A549 (cell line): ENCODE measurements around the gene DTWD2. TPM values are rescaled to one million over a fixed set of nuclear protein-coding genes. Genes with fewer than 3 reads are reported as not detected.
A peak's percentile ranks its signal among the peaks of the same experiment; 100 is the strongest.
"Not testable (repeated sequence)": the region's sequence is repeated elsewhere in the genome, so short reads cannot be mapped to it uniquely, and the experiment has no call there.

Experiments used
- ATAC-seq, 2 experiments: fragments of 200-7000 bp in 1 of 2; fragments of >200 bp in 1 of 2; cut with Nextera tagmentation in 1 of 2; cut with Tn5 transposase in 1 of 2; 3 replicates each; pipeline versions ENCODE4 v1.8.0 to v1.9.1; 2018 to 2020; ENCODE audit warnings: mild to moderate bottlenecking in 1 of 2, moderate library complexity in 1 of 2
- CTCF ChIA-PET: fragments of 300-600 bp; sonication (Branson Sonifier 250); formaldehyde crosslinking; extraction: SDS; loops from one replicate; lab custom pipeline; 2021; ENCODE audit warnings: antibody characterized with exemption, inconsistent platforms; lab: Yijun Ruan, JAX
- POLR2A ChIA-PET: fragments of 350-600 bp; formaldehyde crosslinking; extraction: SDS; loops from one replicate; lab custom pipeline; 2021; ENCODE audit warnings: antibody characterized with exemption, inconsistent platforms; lab: Yijun Ruan, JAX
- DNase-seq, 2 experiments: peaks; one replicate each; pipeline versions ENCODE4 v3.0.0 to v3.0.0-alpha.2; 2011 to 2016; ENCODE audit warnings: low read depth in 1 of 2, low spot score in 1 of 2
- FAIRE-seq: peaks from 2 replicates; lab custom pipeline; 2011; peaks lifted over from hg19 to GRCh38; lab: Jason Lieb, UNC
- H3K27ac ChIP-seq, 2 experiments: fragments of >200 bp; sonication (Bioruptor Twin); formaldehyde crosslinking; 3 replicates each; pipeline ENCODE4 v1.5.1; 2016 to 2017
- H3K4me1 ChIP-seq: fragments of >200 bp; sonication (Bioruptor Twin); formaldehyde crosslinking; 3 replicates; pipeline ENCODE4 v1.6.1; 2016
- H3K4me2 ChIP-seq: fragments of >200 bp; sonication (Bioruptor Twin); formaldehyde crosslinking; 3 replicates; pipeline ENCODE4 v1.6.1; 2016
- H3K4me3 ChIP-seq: fragments of >200 bp; sonication (Bioruptor Twin); formaldehyde crosslinking; 3 replicates; pipeline ENCODE4 v1.5.1; 2016
- H3K9me3 ChIP-seq: fragments of >200 bp; sonication (Bioruptor Twin); formaldehyde crosslinking; 3 replicates; pipeline ENCODE4 v1.6.1; 2016
- CHD2 ChIP-seq: fragments of 150-350 bp; IDR thresholded peaks from 2 replicates; pipeline ENCODE4 v1.6.1; 2014; ENCODE audit warnings: low read length; ENCODE audit not compliant: partially characterized antibody
- E2F6 ChIP-seq: IDR thresholded peaks from 2 replicates; pipeline ENCODE4 v1.6.1; 2012; ENCODE audit warnings: low read depth, borderline replicate concordance
- FOSB ChIP-seq: fragments of 250-450 bp; sonication (Bioruptor Pico); IDR thresholded peaks from 2 replicates; pipeline ENCODE4 v1.5.0; 2020; ENCODE audit warnings: mild to moderate bottlenecking, moderate library complexity
- HOXA7 ChIP-seq: fragments of 250-450 bp; sonication (Bioruptor Pico); IDR thresholded peaks from 2 replicates; pipeline ENCODE4 v1.5.0; 2020; ENCODE audit warnings: mild to moderate bottlenecking, moderate library complexity
- MYC ChIP-seq: IDR thresholded peaks from 2 replicates; pipeline ENCODE4 v1.6.1; 2012; ENCODE audit warnings: mild to moderate bottlenecking, inconsistent platforms, low read length, improper control_type of control experiment, borderline replicate concordance
- NFE2L2 ChIP-seq: fragments of 150-350 bp; conservative IDR thresholded peaks from 2 replicates; pipeline ENCODE4 v1.6.1; 2014; ENCODE audit warnings: low read length
- NR3C1 ChIP-seq: fragments of >200 bp; sonication (Bioruptor Twin); formaldehyde crosslinking; IDR thresholded peaks from 3 replicates; pipeline ENCODE4 v1.6.1; 2017
- POLR2A ChIP-seq: IDR thresholded peaks from 2 replicates; pipeline ENCODE4 v1.6.1; 2012; ENCODE audit warnings: mild to moderate bottlenecking, low read length
- RAD21 ChIP-seq, 2 experiments: fragments of >200 bp in 1 of 2; sonication (Bioruptor Twin) in 1 of 2; formaldehyde crosslinking in 1 of 2; IDR thresholded peaks in 1 of 2; conservative IDR thresholded peaks in 1 of 2; 2 replicates in 1 of 2; 3 replicates in 1 of 2; pipeline ENCODE4 v1.6.1; 2012 to 2018; ENCODE audit warnings: inconsistent platforms in 1 of 2
- REST ChIP-seq: fragments of 200-600 bp; sonication (generic); IDR thresholded peaks from 2 replicates; pipeline ENCODE4 v1.6.1; 2016; ENCODE audit warnings: antibody characterized with exemption, mild to moderate bottlenecking, moderate library complexity
- RFX5 ChIP-seq: fragments of 450-650 bp; IDR thresholded peaks from 2 replicates; pipeline ENCODE4 v1.7.1; 2014; ENCODE audit warnings: antibody characterized with exemption, mild to moderate bottlenecking, moderate library complexity
- RNF2 ChIP-seq: fragments of 200-600 bp; sonication (generic); IDR thresholded peaks from 2 replicates; pipeline ENCODE4 v1.6.1; 2016; ENCODE audit warnings: low read depth, mild to moderate bottlenecking, antibody characterized with exemption, moderate library complexity, borderline replicate concordance
- SMC3 ChIP-seq: fragments of >200 bp; sonication (Bioruptor Twin); formaldehyde crosslinking; IDR thresholded peaks from 3 replicates; pipeline ENCODE4 v1.6.1; 2018; ENCODE audit warnings: inconsistent platforms
- SREBF2 ChIP-seq: fragments of 450-650 bp; IDR thresholded peaks from 2 replicates; pipeline ENCODE4 v1.6.1; 2014; ENCODE audit warnings: mild to moderate bottlenecking, moderate library complexity
- TP53 ChIP-seq: fragments of 250-450 bp; sonication (Bioruptor Pico); IDR thresholded peaks from 2 replicates; pipeline ENCODE4 v1.5.0; 2021; ENCODE audit warnings: mild to moderate bottlenecking, moderate library complexity
- ZNF302 ChIP-seq: fragments of 250-450 bp; sonication (Bioruptor Pico); IDR thresholded peaks from 2 replicates; pipeline ENCODE4 v1.9.0; 2021; ENCODE audit warnings: inconsistent platforms, mild to moderate bottlenecking, moderate library complexity
- ZSCAN20 ChIP-seq: fragments of 250-450 bp; sonication (Bioruptor Pico); IDR thresholded peaks from 2 replicates; pipeline ENCODE4 v1.8.0; 2022; ENCODE audit warnings: mild to moderate bottlenecking, moderate library complexity
- WGBS: methylation state at CpG from one replicate; pipeline ENCODE4 v1.1.6; 2017; ENCODE audit errors: missing lambda C conversion rate; 5-methylcytosine and 5-hydroxymethylcytosine counted together
- polyA plus RNA-seq, 4 experiments: library from polyadenylated mRNA; depleted of rRNA in 3 of 4; stranded (reverse); fragments of >200 nt; fragmentation: RNase III in 1 of 4; extraction: RNeasy Plus Mini Kit Qiagen cat#74134 plus additional on column Dnase treatment in 1 of 4; gene quantifications; 2 replicates in 3 of 4; 3 replicates in 1 of 4; pipeline ENCODE4 v1.2.3, GENCODE V29; 2011 to 2017
- TF ChIP-seq, protein P1 (sequence below): fragments of >200 bp; sonication (Bioruptor Twin); formaldehyde crosslinking; IDR thresholded peaks from 3 replicates; pipeline ENCODE4 v1.5.1; 2016
- TF ChIP-seq, protein P2 (sequence below): fragments of 250-450 bp; sonication (Bioruptor Pico); IDR thresholded peaks from 2 replicates; pipeline ENCODE4 v1.5.0; 2020; ENCODE audit warnings: low read depth, mild to moderate bottlenecking, moderate library complexity
- TF ChIP-seq, protein P3 (sequence below): fragments of >200 bp; sonication (Bioruptor Twin); formaldehyde crosslinking; IDR thresholded peaks from 2 replicates; pipeline ENCODE4 v1.6.1; 2016

DTWD2 gene
- polyA plus RNA-seq, 2 of the 4 experiments (the other 2 are of a cell fraction): 3.7 to 4.8 TPM

DNA sequence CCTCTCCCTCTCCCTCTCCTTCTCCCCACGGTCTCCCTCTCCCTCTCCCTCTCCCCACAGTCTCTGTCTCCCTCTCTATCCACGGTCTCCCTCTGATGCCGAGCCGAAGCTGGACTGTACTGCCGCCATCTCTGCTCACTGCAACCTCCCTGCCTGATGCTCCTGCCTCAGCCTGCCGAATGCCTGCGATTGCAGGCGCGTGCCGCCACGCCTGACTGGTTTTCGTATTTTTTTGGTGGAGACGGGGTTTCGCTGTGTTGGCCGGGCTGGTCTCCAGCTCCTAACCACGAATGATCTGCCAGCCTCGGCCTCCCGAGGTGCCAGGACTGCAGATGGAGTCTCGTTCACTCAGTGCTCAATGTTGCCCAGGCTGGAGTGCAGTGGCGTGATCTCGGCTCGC is 24.0 kb downstream of the DTWD2 start:
- FAIRE-seq, H3K27ac ChIP-seq, DNase-seq, H3K4me2 ChIP-seq, ATAC-seq, H3K4me1 ChIP-seq, H3K4me3 ChIP-seq, H3K9me3 ChIP-seq, POLR2A ChIA-PET, CTCF ChIA-PET: not testable (repeated sequence)
- WGBS: 83% methylated on average over 22 of the region's 22 CpGs

GRCh38 chr5:118963169-118963568 is 25.2 kb downstream of the DTWD2 start:
- H3K4me3 ChIP-seq: no peak overlapping the region
- DNase-seq: no peak
- no peak for ATAC-seq
- H3K9me3 ChIP-seq: no peaks in the 10 kb centered on the region
- peak; percentile 13 for FAIRE-seq
- POLR2A ChIA-PET: no interaction called here
- no peak for TF ChIP-seq ZNF302
- TF ChIP-seq, all 56 proteins: peak for 0
- Histone ChIP-seq H3K4me2 (no peak overlapping the region), H3K27ac (no peak overlapping the region), H3K4me1 (no peaks in the 10 kb centered on the region)
- CTCF ChIA-PET: interaction anchor here (0.6 to 0.8 kb wide), 2 partner anchors 25 to 425 kb away, joined by 4 to 5 read pairs; partner anchors contain the start of gene DTWD2

- CTCF ChIA-PET: interaction anchor here (2.3 kb wide), 1 partner anchor 28 kb away, joined by 6 read pairs; the partner anchor contains the start of gene DTWD2
Observed at GRCh38 chr5:118960557-118960956, 27.8 kb downstream of the DTWD2 start.

DNA sequence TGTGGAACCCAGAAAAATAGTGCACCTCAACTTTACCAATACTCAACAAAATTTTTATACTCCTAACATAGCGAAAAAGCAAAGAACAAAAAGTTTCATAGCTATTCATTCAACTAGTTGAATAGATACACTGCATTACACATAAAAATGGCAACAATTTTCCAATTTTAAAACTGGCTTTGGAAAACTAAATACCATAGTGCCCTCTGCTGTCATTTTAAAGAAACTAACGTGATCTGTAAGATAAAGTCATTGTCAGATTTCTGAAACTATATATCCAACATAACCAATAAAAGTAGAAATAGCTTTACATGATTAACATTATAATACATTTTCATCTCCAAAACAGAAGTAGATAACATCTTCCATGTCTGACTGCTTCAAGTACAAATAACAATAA is 31.6 kb downstream of the DTWD2 start:
- FAIRE-seq (peak; percentile 61), ATAC-seq (no peak), DNase-seq (peak; percentile 9 to 21)
- TF ChIP-seq, protein P1, sequence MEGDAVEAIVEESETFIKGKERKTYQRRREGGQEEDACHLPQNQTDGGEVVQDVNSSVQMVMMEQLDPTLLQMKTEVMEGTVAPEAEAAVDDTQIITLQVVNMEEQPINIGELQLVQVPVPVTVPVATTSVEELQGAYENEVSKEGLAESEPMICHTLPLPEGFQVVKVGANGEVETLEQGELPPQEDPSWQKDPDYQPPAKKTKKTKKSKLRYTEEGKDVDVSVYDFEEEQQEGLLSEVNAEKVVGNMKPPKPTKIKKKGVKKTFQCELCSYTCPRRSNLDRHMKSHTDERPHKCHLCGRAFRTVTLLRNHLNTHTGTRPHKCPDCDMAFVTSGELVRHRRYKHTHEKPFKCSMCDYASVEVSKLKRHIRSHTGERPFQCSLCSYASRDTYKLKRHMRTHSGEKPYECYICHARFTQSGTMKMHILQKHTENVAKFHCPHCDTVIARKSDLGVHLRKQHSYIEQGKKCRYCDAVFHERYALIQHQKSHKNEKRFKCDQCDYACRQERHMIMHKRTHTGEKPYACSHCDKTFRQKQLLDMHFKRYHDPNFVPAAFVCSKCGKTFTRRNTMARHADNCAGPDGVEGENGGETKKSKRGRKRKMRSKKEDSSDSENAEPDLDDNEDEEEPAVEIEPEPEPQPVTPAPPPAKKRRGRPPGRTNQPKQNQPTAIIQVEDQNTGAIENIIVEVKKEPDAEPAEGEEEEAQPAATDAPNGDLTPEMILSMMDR: peak; percentile 61
- TF ChIP-seq RFX5 (no peak), E2F6 (no peak), TP53 (CRISPR knock-in tag) (no peak), HOXA7 (CRISPR knock-in tag) (no peak), SREBF2 (no peak), NFE2L2 (no peak), REST (no peak), RAD21 (conservative IDR thresholded peaks at IDR 0.05 in 1 of 2, IDR thresholded peaks at IDR 0.05 in 1 of 2) (peak; percentile 62 to 72), SMC3 (peak; percentile 47; the same call in 2 of the 3 replicates), ZSCAN20 (no peak), POLR2A (no peak), FOSB (CRISPR knock-in tag) (no peak)
- TF ChIP-seq, protein P2, sequence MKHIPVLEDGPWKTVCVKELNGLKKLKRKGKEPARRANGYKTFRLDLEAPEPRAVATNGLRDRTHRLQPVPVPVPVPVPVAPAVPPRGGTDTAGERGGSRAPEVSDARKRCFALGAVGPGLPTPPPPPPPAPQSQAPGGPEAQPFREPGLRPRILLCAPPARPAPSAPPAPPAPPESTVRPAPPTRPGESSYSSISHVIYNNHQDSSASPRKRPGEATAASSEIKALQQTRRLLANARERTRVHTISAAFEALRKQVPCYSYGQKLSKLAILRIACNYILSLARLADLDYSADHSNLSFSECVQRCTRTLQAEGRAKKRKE (CRISPR knock-in tag): no peak
- TF ChIP-seq, protein P3, sequence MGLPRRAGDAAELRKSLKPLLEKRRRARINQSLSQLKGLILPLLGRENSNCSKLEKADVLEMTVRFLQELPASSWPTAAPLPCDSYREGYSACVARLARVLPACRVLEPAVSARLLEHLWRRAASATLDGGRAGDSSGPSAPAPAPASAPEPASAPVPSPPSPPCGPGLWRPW: no peak
- Histone ChIP-seq H3K27ac (no peak overlapping the region), H3K4me1 (no peaks in the 10 kb centered on the region), H3K4me3 (no peak overlapping the region), H3K9me3 (no peaks in the 10 kb centered on the region), H3K4me2 (no peak overlapping the region)
- POLR2A ChIA-PET: no interaction called here
- CTCF ChIA-PET: interaction anchor here (0.6 to 1.8 kb wide), 3 partner anchors 11 to 120 kb away, joined by 3 to 5 read pairs (median 3); no protein-coding TSS in a partner anchor
- WGBS: 0% methylated on average over 2 of the region's 2 CpGs

More at GRCh38 chr5:118960557-118960956, 27.8 kb downstream of the DTWD2 start:
- FAIRE-seq: no peak
- whole genome bisulfite sequencing: 78% methylated on average over 1 of the region's 1 CpG
- no peaks in the 10 kb centered on the region for H3K4me1 ChIP-seq
- ATAC-seq: no peak
- DNase-seq: no peak
- H3K4me2 ChIP-seq: no peak overlapping the region
- TF ChIP-seq MYC (no peak), RNF2 (no peak), NR3C1 (no peak), ZSCAN20 (no peak), HOXA7 (CRISPR knock-in tag) (no peak), CHD2 (no peak)
- no peak overlapping the region for H3K27ac ChIP-seq
- POLR2A ChIA-PET: no interaction called here
- H3K4me3 ChIP-seq: no peak overlapping the region
- H3K9me3 ChIP-seq: no peaks in the 10 kb centered on the region
